Measurements from ENCODE around the gene CD33.

CD33 gene

DNA sequence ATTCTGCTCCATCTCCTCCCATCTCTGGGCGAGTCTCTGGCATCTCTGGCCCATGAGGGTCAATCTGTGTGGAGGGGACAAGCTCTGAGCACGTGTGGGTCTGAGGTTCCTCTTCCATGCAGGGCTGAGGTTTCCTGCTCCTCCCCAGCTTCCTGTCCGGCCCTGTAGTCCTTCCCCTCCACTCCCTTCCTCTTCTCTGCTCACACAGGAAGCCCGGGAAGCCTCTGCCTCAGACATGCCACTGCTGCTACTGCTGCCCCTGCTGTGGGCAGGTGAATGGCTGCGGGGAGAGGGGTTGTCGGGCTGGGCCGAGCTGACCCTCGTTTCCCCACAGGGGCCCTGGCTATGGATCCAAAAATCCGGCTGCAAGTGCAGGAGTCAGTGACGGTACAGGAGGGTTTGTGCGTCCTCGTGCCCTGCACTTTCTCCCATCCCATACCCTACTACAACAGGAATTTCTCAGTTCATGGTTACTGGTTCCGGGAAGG lies 14.0 kb upstream of the CD33 start:
- peak; percentile 74 to 80 (median 79) for DNase-seq

DNA sequence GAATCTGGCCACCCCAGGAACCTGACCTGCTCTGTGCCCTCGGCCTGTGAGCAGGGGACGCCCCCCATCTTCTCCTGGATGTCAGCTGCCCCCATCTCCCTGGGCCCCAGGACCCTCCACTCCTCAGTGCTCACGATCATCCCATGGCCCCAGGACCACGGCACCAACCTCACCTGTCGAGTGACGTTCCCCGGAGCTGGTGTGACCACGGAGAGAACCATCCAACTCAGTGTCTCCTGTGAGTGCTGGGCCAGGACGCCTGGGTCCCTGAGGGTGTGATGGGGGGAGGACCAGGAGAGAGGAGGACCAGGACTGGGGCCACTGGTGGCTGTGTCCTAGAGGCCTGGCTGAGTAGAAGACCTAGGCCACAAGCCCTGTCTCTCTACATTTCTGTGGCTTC lies 13.0 kb upstream of the CD33 start:
- no peak for DNase-seq

DNA sequence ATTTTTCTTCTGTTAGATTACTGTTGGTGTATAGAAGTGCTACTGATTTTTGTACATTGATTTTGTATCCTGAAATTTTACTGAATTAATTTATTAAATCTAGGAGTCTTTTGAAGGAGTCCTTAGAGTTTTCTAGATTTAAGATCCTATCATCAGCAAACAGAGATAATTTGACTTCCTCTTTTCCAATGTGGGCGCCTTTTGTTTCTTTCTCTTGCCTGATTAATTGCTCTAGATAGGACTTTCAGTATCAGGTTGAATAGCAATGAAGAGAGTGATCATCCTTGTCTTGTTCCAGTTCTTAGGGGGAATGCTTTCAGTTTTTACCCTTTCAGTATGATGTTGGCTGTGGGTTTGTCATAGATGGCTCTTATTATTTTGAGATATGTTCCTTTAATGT lies 5.6 kb upstream of the CD33 start:
- DNase-seq, result peak; percentile 33 to 57 (median 56)

DNA sequence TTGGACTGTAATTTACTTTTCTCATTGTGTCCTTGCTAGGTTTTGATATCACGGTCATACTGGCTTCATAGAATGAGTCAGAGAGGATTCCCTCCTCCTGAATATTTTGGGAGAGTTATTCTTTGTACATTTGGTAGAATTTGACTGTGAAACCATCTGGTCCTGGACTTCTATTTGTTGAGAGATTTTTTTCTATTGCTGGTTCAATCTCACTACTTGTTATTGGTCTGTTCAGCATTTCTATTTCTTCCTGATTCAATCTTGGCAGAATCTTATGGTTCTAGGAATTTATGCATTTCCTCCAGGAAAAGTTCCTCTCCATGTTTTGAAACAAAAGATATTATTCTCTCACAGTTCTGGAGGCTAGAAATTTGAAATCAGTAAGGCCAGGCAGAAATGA lies 4.9 kb upstream of the CD33 start:
- no peak for DNase-seq

DNA sequence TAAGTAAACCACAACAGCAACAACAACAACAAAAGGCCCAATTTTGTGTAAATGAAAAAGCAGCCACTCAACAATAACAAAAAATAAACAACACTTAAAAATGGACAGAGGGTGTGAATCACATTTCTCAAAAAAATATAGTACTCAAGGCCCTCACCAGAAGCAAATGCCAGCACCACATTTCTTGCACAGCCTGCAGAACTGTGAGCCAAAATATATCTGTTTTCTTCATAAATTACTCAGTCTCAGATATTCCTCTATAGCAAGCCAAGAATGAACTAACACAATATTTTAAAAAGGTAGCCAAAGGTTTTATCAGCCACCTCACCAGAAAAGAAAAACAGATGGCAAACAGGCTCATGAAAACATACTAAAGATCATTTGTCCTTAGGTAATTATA lies 3.9 kb upstream of the CD33 start:
- DNase-seq, result no peak

DNA sequence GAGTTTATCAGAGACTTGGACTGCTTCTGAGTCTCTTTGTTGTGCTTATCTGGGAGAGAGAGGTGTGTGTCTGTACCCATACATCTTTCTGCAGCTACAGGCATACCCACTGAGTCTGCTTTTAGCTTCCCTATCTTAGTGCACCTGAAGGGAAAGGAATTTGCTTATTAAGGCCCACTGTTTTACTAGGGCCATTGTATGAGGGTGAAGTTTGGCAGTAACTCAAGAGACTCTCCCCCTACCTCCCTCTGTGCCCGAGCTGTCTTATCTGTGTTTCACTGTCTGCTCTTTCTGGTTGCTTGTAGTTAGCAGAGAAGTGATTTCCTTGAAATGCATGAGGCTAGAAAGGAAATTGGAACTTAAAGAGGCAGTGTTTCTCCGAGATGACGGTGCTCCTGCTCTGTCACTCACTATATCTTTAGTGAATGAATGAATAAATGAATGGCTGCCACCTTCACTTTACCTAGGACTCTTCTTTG lies 678 bp upstream of the CD33 start:
- DNase-seq, result peak in 1 of 3 donors; percentile 53

DNA sequence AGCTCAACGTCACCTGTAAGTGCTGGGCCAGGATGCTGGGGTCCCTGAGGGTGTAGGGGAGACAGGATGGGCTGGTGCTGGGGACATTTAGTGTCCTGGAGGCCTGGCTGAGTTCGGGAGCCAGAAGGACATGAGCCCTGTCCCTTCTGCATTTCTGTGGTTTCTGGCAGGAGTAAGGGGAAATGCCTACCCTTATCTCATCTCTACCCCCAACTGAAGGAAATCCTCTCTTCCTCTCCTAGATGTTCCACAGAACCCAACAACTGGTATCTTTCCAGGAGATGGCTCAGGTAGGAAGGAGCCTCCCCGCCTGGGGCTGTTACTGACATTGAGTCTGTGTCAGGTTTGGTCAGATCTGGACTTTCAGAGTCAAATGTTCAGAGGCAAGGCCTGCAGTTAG lies 1.2 kb downstream of the CD33 start:
- DNase-seq, result peak in 2 of 3 donors; percentile 43 to 52

DNA sequence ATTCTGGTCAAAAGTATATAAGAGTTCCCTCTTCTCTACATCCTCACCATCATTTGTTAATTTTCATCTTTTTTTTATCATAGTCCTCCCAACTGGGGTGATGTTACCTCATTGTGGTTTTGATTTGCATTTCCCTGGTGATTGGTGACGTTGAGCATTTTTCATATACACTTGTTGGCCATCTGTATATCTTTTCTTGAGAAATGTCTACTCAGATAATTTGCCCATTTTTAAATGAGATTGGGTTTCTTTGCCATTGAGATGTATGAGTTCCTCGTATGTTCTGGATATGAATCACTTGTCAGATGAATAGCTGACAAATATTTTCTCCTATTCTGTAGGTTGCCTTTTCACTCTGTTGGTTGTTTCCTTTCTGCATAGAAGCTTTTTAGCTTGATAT lies 2.4 kb downstream of the CD33 start:
- peak; percentile 36 to 89 (median 65) for DNase-seq

DNA sequence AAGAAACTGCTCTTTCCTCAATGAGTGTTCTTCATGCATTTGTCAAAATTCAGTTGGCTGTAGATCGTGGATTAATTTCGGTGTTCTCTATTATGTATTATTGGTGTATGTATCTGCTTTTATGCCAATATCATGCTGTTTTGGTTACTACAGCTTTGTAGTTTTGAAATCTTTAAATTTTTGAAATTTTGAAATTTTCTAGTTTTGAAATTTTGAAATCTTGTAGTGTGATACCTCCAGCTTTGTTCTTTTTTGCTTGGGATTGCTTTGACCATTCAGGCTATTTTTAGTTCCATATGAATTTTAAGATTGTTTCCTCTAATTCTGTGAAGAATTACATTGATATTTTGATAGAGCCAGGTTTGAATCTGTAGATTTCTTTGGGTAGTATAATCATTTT lies 3.1 kb downstream of the CD33 start:
- peak in 2 of 3 donors; percentile 56 to 63 for DNase-seq

DNA sequence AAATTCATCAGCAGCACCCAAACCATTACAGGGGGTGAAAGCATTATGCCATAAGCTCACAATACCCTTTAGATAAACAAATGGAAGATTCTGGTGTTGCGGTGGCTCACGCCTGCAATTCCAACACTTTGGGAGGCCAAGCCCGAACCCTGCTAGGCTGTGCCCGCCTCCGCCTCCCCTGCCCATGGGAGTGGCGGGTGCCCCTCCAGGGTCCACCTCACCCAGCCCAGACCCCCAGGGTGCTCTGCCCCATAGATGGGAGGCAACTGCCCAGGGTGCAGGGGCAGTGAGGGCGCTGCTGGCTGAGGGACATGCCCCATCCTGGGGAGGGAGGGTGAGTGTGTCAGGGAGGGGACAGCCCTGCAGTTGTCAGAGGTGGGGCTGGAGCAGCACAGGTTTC lies 16.0 kb downstream of the CD33 start:
- DNase-seq, result no peak

DNA sequence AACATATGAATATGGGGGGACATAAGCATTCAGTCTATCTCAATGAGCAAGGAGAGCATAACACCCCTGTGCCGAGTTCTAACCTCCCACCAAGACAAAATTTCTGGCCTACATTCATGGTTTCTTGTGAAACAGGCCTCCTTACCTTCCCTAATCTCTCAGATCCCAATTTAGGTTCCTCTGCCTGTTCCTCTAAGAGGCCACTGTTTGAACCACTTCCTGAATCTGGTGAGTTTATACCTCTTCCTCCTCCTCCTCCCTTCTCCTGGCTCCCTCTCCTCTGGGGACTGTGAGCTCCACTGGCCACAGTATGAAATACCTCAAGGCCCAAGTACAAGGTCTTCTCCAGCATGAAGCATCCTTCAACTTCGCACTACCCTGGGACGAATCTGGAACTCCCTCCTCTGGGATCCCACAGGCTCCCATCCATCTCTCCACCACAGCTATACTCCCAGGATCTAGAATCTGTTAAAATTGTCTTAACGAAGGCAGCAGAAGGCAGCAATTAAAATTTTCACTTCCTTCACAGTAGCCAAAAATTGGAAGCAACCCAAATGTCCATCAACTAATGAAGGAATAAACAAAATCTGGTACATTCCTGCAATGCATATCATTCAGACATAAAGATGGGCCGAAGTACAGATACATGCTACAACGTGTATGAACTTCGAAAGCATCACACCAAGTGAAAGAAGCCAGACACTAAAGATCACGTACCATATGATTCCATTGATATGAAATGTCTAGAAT lies 18.2 kb downstream of the CD33 start:
- peak in 1 of 3 donors; percentile 36 for DNase-seq

DNA sequence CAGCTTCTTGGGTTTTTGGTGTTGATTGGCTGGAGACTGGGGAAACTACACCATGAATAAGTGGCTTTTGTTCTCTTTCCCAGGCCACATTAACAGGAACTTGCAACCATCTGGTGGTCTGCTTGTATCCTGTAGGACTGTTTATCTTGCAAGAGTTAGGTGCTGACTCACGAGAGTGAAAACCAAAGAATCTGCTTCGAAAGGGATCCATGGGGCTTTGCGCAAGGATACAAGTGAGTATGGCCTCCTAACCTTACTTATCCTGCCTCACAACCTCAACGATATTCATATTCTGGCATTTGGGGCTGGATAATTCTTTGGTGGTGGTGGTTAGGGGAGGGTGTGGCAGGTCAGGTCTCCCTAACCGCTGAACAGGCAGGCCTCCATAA lies 21.3 kb downstream of the CD33 start:
- peak; percentile 87 to 98 (median 94) for DNase-seq

DNA sequence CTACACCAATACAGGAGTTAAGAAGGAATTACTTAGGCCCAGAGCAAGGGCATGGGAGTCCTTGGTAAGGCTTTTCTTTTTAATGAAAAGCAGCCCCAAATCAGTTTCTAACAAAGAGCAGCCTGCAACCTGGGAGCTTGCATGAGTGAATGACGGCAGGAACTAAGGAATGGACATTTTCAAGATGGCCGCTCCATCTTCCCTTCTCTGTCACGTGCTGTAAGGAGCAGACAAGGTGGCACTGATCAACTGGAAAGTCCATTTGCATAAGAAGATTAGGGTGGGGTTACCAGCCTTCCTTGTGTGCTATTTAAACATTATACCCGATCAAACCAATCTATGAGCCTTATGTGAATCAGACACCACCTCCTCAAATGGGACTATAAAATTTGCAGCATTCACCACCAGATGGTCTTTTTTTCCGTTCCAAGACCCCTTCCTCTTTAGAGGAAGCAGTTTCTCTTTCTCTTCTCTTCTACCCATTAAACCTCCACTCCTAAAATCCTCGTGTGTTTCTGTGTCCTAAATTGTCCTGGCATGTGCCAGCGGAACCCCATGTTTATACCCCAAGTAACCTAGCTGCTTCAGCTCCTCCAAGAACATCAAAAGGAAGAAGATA lies 23.2 kb downstream of the CD33 start:
- DNase-seq, result no peak

DNA sequence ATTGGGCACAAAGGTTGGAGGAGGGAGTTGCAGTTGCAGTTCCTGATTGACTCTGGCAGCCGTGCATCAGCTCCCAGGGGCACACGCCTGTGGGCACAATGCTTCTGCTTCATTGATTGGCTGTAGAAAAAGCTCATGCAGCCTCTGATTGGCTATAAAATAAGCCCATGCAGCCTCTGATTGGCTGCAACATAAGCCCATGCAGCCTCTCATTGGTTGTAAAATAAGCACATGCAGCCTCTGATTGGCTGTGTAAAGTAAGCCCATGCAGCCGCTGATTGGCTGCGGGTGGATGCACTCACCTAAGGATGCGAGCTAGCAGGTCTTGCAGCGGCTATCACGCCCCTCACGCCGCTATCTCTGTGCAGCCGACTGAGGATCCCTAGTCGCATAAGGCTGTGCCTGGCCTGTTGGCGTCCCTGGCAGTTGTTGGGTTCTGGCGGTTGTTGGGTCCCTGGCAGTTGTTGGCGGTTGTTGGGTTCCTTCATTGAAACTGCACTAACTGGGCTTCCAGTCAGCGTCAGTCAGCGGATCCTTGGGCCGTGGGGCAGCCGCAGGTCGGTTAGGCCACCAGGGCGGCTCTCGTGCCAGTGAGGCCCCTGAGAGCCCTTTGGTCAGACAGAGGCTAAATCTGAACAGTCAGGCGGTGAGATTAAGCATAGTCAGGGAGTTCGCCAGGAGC lies 26.0 kb downstream of the CD33 start, which contains the start of gene SIGLECL1:
TSS of gene SIGLECL1 (plus strand) at position 295 of the 682 bp plus-strand sequence. CDS start 12,993 bp downstream, outside the sequence.
- no peak for DNase-seq

DNA sequence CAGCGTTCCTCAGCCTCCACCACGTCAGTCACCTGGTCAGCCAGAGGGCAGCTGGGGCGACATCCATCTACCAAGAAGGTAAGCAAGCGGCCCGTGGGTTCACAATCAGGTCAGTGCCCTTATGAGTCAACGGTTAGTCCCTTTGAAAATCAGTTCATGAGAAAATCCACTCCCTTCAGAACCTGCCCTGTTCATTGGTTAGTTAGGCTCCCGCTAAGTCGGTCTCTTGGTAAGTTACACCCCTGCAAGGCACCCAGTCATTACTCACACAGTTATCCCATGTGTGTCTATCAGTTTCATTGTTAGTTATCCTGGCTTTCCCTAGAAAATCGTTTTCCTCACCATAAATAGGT lies 26.6 kb downstream of the CD33 start:
- peak in 1 of 3 donors; percentile 59 for DNase-seq

DNA sequence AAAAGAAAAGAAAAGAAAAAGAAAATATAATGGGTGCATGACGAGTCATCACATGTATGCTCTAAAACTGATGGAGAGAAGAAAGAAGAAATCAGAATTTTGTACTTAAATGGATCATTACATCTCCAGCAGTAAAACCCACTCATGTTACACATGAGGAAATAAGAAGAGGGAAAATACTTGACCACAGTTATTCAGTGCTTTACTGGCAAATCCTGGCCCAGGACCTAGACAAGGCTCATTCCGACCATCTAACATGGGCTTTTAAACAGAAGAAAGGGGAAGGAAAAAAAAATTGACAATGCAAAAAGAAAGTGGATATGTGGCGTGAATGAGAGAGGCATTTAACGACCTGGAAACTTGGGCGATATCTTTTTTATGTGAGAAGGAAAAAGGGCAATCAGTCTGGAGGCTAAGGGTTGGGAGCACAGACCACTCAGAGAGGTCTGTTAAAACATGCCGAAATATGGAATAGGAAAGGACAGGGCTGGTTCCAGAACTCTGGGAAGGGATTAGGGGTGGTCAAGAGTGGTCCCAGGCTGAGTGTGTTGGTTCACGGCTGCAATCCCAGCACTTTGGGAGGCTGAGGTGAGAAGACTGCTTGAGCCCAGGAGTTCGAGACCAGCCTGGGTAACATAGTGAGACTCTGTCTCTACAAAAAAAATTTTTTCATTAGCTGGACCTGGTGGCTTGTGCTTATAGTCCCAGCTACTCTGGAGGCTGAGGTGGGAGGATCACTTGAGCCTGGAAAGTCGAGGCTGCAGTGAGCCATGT lies 27.6 kb downstream of the CD33 start:
- DNase-seq, result peak; percentile 35 to 81 (median 45)

DNA sequence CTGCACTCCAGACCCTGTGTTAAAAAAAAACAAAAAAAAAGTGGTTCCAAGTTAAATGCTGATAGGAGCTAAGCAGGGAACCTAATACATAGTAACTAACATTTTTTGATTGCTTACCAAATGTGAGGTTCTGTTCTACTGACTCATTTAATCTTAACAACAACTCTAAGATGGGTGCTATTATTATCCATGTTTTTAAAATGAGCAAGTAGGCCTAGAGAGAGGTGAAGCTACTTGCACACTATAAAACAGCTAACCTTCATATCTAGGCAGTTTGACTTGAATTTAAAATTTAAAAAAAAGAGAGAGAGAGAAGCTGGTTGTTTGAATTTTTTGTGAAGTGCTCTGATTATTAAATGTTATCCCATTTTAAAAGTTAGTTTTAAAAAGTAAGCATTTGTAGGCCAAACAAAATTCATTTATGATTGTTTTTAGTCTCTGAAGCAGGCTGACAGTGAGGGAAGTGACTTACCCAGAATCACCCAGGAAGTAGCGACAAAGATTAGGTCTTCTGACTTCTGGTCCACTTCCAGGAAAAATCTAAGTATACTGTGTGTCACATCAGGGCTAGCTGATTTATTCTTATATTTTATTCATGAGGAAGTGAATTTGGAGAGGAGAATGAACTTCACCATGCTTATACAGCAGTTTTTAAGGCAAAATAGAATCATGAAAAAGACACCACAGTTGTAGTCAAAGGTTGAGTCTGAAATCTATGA lies 28.4 kb downstream of the CD33 start:
- DNase-seq, result peak; percentile 29 to 80 (median 59)

DNA sequence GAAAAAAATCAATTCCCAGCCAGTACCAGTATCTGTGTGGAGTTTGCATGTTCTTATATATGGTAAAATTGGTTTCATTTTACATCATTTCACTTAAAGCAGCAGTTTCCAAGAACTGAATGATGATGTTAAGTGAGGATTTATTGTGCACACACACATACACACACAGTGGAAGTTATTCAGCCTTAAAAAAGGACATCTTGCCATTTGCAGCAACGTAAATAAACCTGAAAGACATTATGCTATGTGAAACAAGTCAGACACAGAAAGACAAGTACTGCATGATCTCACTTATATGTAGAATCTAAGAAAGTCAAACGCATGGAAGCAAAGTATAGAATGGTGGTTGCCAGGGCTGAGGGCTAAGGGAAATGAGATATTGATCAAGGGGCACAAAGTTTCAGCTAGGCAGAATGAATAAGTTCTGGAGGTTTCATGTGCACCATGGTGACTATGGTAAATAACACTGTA lies 31.3 kb downstream of the CD33 start:
- no peak for DNase-seq

DNA sequence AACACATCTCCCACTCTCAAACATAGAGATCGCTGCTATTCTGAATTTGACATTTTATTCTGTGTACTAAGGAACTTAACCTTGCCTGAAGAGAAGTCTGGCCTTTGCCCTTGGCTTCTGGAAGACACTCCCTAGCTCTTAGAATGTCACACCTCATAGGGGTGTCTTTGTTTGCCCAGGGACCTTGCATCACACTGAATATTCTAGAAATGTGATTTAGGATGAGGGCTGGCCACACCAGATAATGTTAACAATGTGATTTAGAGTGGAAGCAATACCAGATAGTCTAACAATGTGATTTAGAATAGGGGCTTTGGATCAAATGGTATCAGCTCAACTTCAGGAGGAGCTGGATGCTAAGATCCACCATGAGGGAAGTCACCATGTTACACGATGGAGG lies 32.6 kb downstream of the CD33 start:
- DNase-seq, result no peak

DNA sequence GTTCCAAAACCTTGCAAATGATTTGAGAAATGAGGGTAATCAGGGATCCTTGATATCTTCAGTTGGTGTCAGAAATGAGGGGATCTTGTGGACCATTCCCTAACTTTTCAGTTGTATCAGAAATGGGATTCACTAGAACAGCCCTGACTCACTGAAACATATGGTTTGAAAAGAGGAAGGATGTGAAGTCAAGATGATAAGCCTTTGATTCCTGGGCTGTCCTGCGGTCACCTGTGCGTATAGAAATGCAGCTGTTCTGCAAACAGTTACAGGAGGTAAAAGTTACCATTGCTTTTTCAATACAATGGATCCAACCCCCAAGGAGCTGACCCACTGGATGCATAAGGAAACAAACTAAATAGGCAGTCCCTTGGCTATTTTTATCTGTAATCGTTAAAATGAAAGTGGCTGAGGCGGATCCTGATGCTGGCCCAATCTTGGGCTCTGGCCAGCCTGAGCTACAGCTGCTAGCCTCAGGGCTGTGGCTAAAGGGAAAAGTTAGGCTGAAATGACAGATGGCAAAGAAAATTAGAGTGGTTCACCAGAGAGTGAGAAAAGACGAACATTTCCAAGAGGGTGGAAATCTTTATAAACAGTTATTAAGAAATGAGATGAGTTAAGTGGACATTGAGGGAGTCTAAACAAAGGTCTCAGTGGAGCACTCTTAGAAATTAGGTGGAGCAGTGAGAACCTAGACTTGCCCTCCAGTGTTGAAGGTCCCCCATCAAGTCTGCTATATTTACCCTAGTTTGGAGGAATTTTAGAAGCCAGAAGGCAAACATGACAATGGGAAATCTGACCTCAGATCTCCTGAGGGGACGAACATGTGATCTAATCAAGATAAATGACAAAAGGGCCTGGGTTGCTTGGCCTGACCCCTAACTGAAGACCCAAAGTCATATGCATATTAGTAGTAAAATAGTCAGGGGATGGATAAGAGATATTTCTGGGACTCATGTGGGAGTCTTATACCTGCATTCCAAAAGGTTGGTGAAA lies 33.6 kb downstream of the CD33 start:
- peak in 2 of 3 donors; percentile 20 to 39 for DNase-seq

Data from suppressor macrophage treated with lipopolysaccharide for 1 hour (primary cell).